ENCODE data around the gene CLCN2.

- TF ChIP-seq POLR2A (IDR thresholded peaks at IDR 0.05) (no peak), CTCF (IDR thresholded peaks at IDR 0.05) (no peak), EP300 (IDR thresholded peaks at IDR 0.05; ENCODE audit: low read depth) (no peak), POLR2AphosphoS5 (IDR thresholded peaks at IDR 0.05) (no peak)
These were observed 52.7 kb downstream of the CLCN2 start for GRCh38 chr3:184308744-184309143.
